A549 (cell line): Measurements from ENCODE around the gene FHIT. TPM values are rescaled to one million over a fixed set of nuclear protein-coding genes. Genes with fewer than 3 reads are reported as not detected.

Source experiments
- ATAC-seq, 2 experiments: fragments of 200-7000 bp in 1 of 2; fragments of >200 bp in 1 of 2; cut with Nextera tagmentation in 1 of 2; cut with Tn5 transposase in 1 of 2; 3 replicates each; pipeline versions ENCODE4 v1.8.0 to v1.9.1; 2018 to 2020; ENCODE audit warnings: mild to moderate bottlenecking in 1 of 2, moderate library complexity in 1 of 2
- CTCF ChIA-PET: fragments of 300-600 bp; sonication (Branson Sonifier 250); formaldehyde crosslinking; extraction: SDS; loops from one replicate; lab custom pipeline; 2021; ENCODE audit warnings: antibody characterized with exemption, inconsistent platforms; lab: Yijun Ruan, JAX
- POLR2A ChIA-PET: fragments of 350-600 bp; formaldehyde crosslinking; extraction: SDS; loops from one replicate; lab custom pipeline; 2021; ENCODE audit warnings: antibody characterized with exemption, inconsistent platforms; lab: Yijun Ruan, JAX
- DNase-seq, 2 experiments: peaks; one replicate each; pipeline versions ENCODE4 v3.0.0 to v3.0.0-alpha.2; 2011 to 2016; ENCODE audit warnings: low read depth in 1 of 2, low spot score in 1 of 2
- FAIRE-seq: peaks from 2 replicates; lab custom pipeline; 2011; peaks lifted over from hg19 to GRCh38; lab: Jason Lieb, UNC
- H3K27ac ChIP-seq, 2 experiments: fragments of >200 bp; sonication (Bioruptor Twin); formaldehyde crosslinking; 3 replicates each; pipeline ENCODE4 v1.5.1; 2016 to 2017
- H3K4me1 ChIP-seq: fragments of >200 bp; sonication (Bioruptor Twin); formaldehyde crosslinking; 3 replicates; pipeline ENCODE4 v1.6.1; 2016
- H3K4me2 ChIP-seq: fragments of >200 bp; sonication (Bioruptor Twin); formaldehyde crosslinking; 3 replicates; pipeline ENCODE4 v1.6.1; 2016
- H3K4me3 ChIP-seq: fragments of >200 bp; sonication (Bioruptor Twin); formaldehyde crosslinking; 3 replicates; pipeline ENCODE4 v1.5.1; 2016
- H3K9me3 ChIP-seq: fragments of >200 bp; sonication (Bioruptor Twin); formaldehyde crosslinking; 3 replicates; pipeline ENCODE4 v1.6.1; 2016
- CBX8 ChIP-seq: fragments of 200-600 bp; sonication (generic); IDR thresholded peaks from 2 replicates; pipeline ENCODE4 v1.6.1; 2016
- CHD2 ChIP-seq: fragments of 150-350 bp; IDR thresholded peaks from 2 replicates; pipeline ENCODE4 v1.6.1; 2014; ENCODE audit warnings: low read length; ENCODE audit not compliant: partially characterized antibody
- EHF ChIP-seq: fragments of 250-450 bp; sonication (Bioruptor Pico); IDR thresholded peaks from 2 replicates; pipeline ENCODE4 v1.5.0; 2020; ENCODE audit warnings: mild to moderate bottlenecking
- EHMT2 ChIP-seq: fragments of 200-600 bp; sonication (generic); IDR thresholded peaks from 2 replicates; pipeline ENCODE4 v1.6.1; 2016; ENCODE audit warnings: antibody characterized with exemption, low read depth, mild to moderate bottlenecking, moderate library complexity
- EP300 ChIP-seq, 2 experiments: fragments of >200 bp; sonication (Bioruptor Twin); formaldehyde crosslinking; IDR thresholded peaks; 2 replicates in 1 of 2; 3 replicates in 1 of 2; pipeline ENCODE4 v1.6.1; 2016 to 2017
- FOSL2 ChIP-seq, 2 experiments: fragments of 450-650 bp in 1 of 2; fragments of >200 bp in 1 of 2; sonication (Bioruptor Twin) in 1 of 2; formaldehyde crosslinking; IDR thresholded peaks; 2 replicates each; pipeline versions ENCODE4 v1.5.0 to v1.6.1; 2016 to 2020; ENCODE audit warnings: mild to moderate bottlenecking in 1 of 2, moderate library complexity in 1 of 2
- GATA3 ChIP-seq: IDR thresholded peaks from 2 replicates; pipeline ENCODE4 v1.6.1; 2012; ENCODE audit warnings: borderline replicate concordance
- HEYL ChIP-seq: fragments of 250-450 bp; sonication (Bioruptor Pico); IDR thresholded peaks from 2 replicates; pipeline ENCODE4 v1.8.0; 2021; ENCODE audit warnings: mild to moderate bottlenecking, moderate library complexity
- JUNB ChIP-seq: fragments of >200 bp; sonication (Bioruptor Twin); formaldehyde crosslinking; IDR thresholded peaks from 2 replicates; pipeline ENCODE4 v1.6.1; 2016
- KDM1A ChIP-seq: fragments of 200-600 bp; sonication (generic); IDR thresholded peaks from 2 replicates; pipeline ENCODE4 v1.6.1; 2016; ENCODE audit warnings: low read depth, mild to moderate bottlenecking
- MAFK ChIP-seq: fragments of 450-650 bp; IDR thresholded peaks from 2 replicates; pipeline ENCODE4 v1.6.1; 2014; ENCODE audit not compliant: partially characterized antibody
- MAZ ChIP-seq: fragments of 150-350 bp; IDR thresholded peaks from 2 replicates; pipeline ENCODE4 v1.6.1; 2014; ENCODE audit warnings: antibody characterized with exemption, low read depth, low read length, borderline replicate concordance
- NFE2L2 ChIP-seq: fragments of 150-350 bp; conservative IDR thresholded peaks from 2 replicates; pipeline ENCODE4 v1.6.1; 2014; ENCODE audit warnings: low read length
- PHF8 ChIP-seq: fragments of 200-600 bp; sonication (generic); IDR thresholded peaks from 2 replicates; pipeline ENCODE4 v1.6.1; 2016; ENCODE audit warnings: low read depth, mild to moderate bottlenecking, antibody characterized with exemption, moderate library complexity, borderline replicate concordance
- POLR2A ChIP-seq: IDR thresholded peaks from 2 replicates; pipeline ENCODE4 v1.6.1; 2012; ENCODE audit warnings: mild to moderate bottlenecking, low read length
- RARB ChIP-seq: fragments of 250-450 bp; sonication (Bioruptor Pico); IDR thresholded peaks from 2 replicates; pipeline ENCODE4 v1.8.0; 2021; ENCODE audit warnings: mild to moderate bottlenecking, moderate library complexity
- RCOR1 ChIP-seq: fragments of 150-350 bp; IDR thresholded peaks from 2 replicates; pipeline ENCODE4 v1.6.1; 2014; ENCODE audit warnings: antibody characterized with exemption, low read length, low read depth
- ZC3H11A ChIP-seq: fragments of 450-650 bp; IDR thresholded peaks from 2 replicates; pipeline ENCODE4 v1.6.1; 2014; ENCODE audit warnings: antibody characterized with exemption, mild to moderate bottlenecking
- WGBS: methylation state at CpG from one replicate; pipeline ENCODE4 v1.1.6; 2017; ENCODE audit errors: missing lambda C conversion rate; 5-methylcytosine and 5-hydroxymethylcytosine counted together
- polyA plus RNA-seq, 4 experiments: library from polyadenylated mRNA; depleted of rRNA in 3 of 4; stranded (reverse); fragments of >200 nt; fragmentation: RNase III in 1 of 4; extraction: RNeasy Plus Mini Kit Qiagen cat#74134 plus additional on column Dnase treatment in 1 of 4; gene quantifications; 2 replicates in 3 of 4; 3 replicates in 1 of 4; pipeline ENCODE4 v1.2.3, GENCODE V29; 2011 to 2017
- TF ChIP-seq, protein P1 (sequence below): fragments of >200 bp; sonication (Bioruptor Twin); formaldehyde crosslinking; IDR thresholded peaks from 3 replicates; pipeline ENCODE4 v1.6.1; 2016
- TF ChIP-seq, protein P2 (sequence below): IDR thresholded peaks from 2 replicates; pipeline ENCODE4 v1.6.1; 2012
- TF ChIP-seq, protein P3 (sequence below): fragments of 250-450 bp; sonication (Bioruptor Pico); IDR thresholded peaks from 2 replicates; pipeline ENCODE4 v1.5.0; 2020; ENCODE audit warnings: low read depth, mild to moderate bottlenecking, moderate library complexity
- TF ChIP-seq, protein P4 (sequence below): fragments of 250-450 bp; sonication (Bioruptor Pico); IDR thresholded peaks from 2 replicates; pipeline ENCODE4 v1.5.0; 2021; ENCODE audit warnings: mild to moderate bottlenecking, moderate library complexity, borderline replicate concordance

The FHIT gene
- polyA plus RNA-seq, 2 of the 4 experiments (the other 2 are of a cell fraction) = 0.76 to 0.92 TPM

DNA sequence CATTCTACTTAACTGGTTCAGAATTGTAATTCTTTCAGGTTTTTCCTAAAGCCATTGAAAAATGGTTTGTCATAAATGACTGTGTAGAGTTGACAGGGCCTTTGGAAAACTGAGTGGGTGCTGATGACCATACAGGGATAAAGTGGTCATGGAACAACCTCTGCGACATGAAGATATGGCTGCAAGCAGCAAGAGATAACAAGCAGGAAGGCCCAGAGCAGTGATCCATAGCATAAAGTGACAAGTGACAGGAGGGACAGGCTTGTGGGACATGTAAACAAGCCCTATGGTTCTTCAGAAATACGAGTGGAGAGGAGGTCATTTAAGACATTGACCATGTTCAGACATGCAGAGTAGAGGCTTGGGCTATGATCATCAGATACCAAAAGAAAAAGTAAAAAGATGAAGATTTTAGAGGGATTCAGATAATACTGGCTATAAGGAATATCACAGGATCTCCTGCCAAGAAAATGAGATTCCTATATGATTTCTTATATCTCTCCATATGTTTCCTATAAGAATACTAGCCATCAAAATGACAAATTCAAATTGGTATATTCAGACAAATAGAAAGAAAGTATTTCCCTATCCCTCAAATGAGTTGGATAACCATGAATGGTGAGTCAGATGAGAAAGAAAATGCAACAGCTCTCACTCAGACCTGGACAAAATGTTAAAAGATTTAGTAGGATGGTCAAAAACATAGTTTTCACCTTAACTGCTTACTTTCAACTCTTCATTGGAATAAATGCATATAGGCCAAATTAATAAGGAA is 1373.8 kb downstream of the FHIT start:
- ChIA-PET POLR2A (no interaction called here), CTCF (interaction anchor here (0.6 kb wide), 1 partner anchor 1357 kb away, joined by 3 read pairs; no protein-coding TSS in a partner anchor)
- no peak overlapping the region for H3K4me3 ChIP-seq
- no peaks in the 10 kb centered on the region for H3K9me3 ChIP-seq
- ATAC-seq (no peak), DNase-seq (no peak), FAIRE-seq (no peak)
- no peak overlapping the region for H3K27ac ChIP-seq
- H3K4me2 ChIP-seq = no peak overlapping the region
- no peaks in the 10 kb centered on the region for H3K4me1 ChIP-seq
- TF ChIP-seq NFE2L2 = no peak
- no peak for TF ChIP-seq HEYL
- TF ChIP-seq, protein P1, sequence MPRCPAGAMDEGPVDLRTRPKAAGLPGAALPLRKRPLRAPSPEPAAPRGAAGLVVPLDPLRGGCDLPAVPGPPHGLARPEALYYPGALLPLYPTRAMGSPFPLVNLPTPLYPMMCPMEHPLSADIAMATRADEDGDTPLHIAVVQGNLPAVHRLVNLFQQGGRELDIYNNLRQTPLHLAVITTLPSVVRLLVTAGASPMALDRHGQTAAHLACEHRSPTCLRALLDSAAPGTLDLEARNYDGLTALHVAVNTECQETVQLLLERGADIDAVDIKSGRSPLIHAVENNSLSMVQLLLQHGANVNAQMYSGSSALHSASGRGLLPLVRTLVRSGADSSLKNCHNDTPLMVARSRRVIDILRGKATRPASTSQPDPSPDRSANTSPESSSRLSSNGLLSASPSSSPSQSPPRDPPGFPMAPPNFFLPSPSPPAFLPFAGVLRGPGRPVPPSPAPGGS = no peak
- TF ChIP-seq MAZ = no peak
- TF ChIP-seq, protein P2, sequence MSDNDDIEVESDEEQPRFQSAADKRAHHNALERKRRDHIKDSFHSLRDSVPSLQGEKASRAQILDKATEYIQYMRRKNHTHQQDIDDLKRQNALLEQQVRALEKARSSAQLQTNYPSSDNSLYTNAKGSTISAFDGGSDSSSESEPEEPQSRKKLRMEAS = no peak
- no peak for TF ChIP-seq GATA3
- TF ChIP-seq MAFK = no peak
- TF ChIP-seq FOSL2 (IDR thresholded peaks at IDR 0.05) = no peak
- no peak for TF ChIP-seq FOSL2 (CRISPR knock-in tag; IDR thresholded peaks at IDR 0.05)
- TF ChIP-seq KDM1A = no peak
- no peak for TF ChIP-seq RCOR1
- no peak for TF ChIP-seq ZC3H11A
- TF ChIP-seq CBX8 = no peak
- no peak for TF ChIP-seq EP300 (IDR thresholded peaks at IDR 0.05)
- TF ChIP-seq PHF8 = no peak
- WGBS = 4% methylated on average over 2 of the region's 2 CpGs

DNA sequence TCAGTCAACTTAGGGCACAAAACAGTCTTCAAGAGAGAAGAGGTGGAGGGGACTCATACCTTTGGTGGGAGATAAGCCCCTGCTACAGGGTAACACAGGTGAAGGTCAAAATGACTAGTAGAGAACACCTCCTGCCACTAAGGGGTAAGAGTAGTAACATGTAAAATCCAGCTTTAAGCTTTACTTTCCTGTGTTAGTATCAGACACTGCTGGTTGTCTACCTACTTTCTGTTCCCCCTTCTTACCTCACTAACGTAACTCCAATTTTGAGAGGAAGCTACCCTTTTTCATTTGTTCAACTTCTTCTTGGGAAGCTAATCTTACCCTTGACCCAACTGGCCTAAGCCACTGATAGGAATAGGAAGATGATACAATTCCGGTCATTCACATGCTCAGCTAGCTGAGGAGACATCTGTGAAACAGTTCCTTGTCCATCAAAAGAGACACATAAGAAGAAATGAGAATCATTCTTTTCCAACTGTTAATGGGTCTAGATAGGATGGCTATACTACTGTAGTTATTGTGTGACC is 1374.7 kb downstream of the FHIT start:
- DNase-seq = no peak
- Histone ChIP-seq H3K27ac (no peak overlapping the region), H3K4me3 (no peak overlapping the region), H3K9me3 (no peaks in the 10 kb centered on the region), H3K4me2 (no peak overlapping the region), H3K4me1 (no peaks in the 10 kb centered on the region)
- CTCF ChIA-PET = interaction anchor here (0.6 kb wide), 1 partner anchor 1358 kb away, joined by 3 read pairs; no protein-coding TSS in a partner anchor
- WGBS = 13% methylated on average over 2 of the region's 2 CpGs
- TF ChIP-seq, protein P3, sequence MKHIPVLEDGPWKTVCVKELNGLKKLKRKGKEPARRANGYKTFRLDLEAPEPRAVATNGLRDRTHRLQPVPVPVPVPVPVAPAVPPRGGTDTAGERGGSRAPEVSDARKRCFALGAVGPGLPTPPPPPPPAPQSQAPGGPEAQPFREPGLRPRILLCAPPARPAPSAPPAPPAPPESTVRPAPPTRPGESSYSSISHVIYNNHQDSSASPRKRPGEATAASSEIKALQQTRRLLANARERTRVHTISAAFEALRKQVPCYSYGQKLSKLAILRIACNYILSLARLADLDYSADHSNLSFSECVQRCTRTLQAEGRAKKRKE (CRISPR knock-in tag) = no peak
- TF ChIP-seq, protein P1 = no peak
- TF ChIP-seq RCOR1 = no peak
- TF ChIP-seq MAFK = no peak
- no peak for TF ChIP-seq JUNB
- TF ChIP-seq EHMT2 = no peak
- TF ChIP-seq, protein P4, sequence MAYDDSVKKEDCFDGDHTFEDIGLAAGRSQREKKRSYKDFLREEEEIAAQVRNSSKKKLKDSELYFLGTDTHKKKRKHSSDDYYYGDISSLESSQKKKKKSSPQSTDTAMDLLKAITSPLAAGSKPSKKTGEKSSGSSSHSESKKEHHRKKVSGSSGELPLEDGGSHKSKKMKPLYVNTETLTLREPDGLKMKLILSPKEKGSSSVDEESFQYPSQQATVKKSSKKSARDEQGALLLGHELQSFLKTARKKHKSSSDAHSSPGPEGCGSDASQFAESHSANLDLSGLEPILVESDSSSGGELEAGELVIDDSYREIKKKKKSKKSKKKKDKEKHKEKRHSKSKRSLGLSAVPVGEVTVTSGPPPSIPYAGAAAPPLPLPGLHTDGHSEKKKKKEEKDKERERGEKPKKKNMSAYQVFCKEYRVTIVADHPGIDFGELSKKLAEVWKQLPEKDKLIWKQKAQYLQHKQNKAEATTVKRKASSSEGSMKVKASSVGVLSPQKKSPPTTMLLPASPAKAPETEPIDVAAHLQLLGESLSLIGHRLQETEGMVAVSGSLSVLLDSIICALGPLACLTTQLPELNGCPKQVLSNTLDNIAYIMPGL (CRISPR knock-in tag) = no peak
- no peak for TF ChIP-seq EHF (CRISPR knock-in tag)
- TF ChIP-seq RARB (CRISPR knock-in tag) = no peak
- no peak for TF ChIP-seq POLR2A
- no peak for TF ChIP-seq CHD2
- no peak for TF ChIP-seq GATA3
- no peak for TF ChIP-seq NFE2L2
- POLR2A ChIA-PET = no interaction called here
- FAIRE-seq = no peak
- no peak for ATAC-seq
